HEK293 (cell line): Measurements from ENCODE around the gene IL22RA1.
A peak's percentile ranks its signal among the peaks of the same experiment; 100 is the strongest.

ENCODE experiments used
- CTCF ChIA-PET: fragments of 350-600 bp; formaldehyde crosslinking; extraction: SDS; loops from one replicate; lab custom pipeline; 2021; ENCODE audit warnings: antibody characterized with exemption; lab: Yijun Ruan, JAX
- POLR2A ChIA-PET: fragments of 300-600 bp; formaldehyde crosslinking; extraction: SDS; loops from one replicate; lab custom pipeline; 2020; ENCODE audit warnings: antibody characterized with exemption, inconsistent platforms; lab: Yijun Ruan, JAX
- H3K27ac ChIP-seq: fragments of 200-500 bp; sonication (Bioruptor generic); 2 replicates; pipeline ENCODE4 v1.5.1; 2014; ENCODE audit warnings: low read depth, low read length, control low read depth, inconsistent platforms; ENCODE audit errors: extremely low read depth
- H3K36me3 ChIP-seq, 2 experiments: fragments of 200-500 bp in 1 of 2; sonication (Bioruptor generic) in 1 of 2; 1 replicate in 1 of 2; 2 replicates in 1 of 2; pipeline ENCODE4 v1.5.1; 2014 to 2017; ENCODE audit warnings: inconsistent platforms in 2 of 2, low read length in 2 of 2; ENCODE audit not compliant: control insufficient read depth in 2 of 2, insufficient read depth in 1 of 2
- H3K4me1 ChIP-seq: fragments of 200-500 bp; sonication (Bioruptor generic); 2 replicates; pipeline ENCODE4 v1.5.1; 2014; ENCODE audit warnings: mild to moderate bottlenecking, low read length, inconsistent platforms; ENCODE audit not compliant: control insufficient read depth, insufficient read depth
- H3K4me3 ChIP-seq: 2 replicates; pipeline ENCODE4 v1.5.1; 2011; ENCODE audit warnings: low read depth, mild to moderate bottlenecking, control low read depth, low read length, moderate library complexity
- H3K9me3 ChIP-seq: fragments of 200-500 bp; sonication (Bioruptor generic); 2 replicates; pipeline ENCODE4 v1.5.1; 2014; ENCODE audit warnings: low read depth, low read length, inconsistent platforms; ENCODE audit not compliant: control insufficient read depth, insufficient read depth
- CTCF ChIP-seq: fragments of 450-650 bp; formaldehyde crosslinking; IDR thresholded peaks from 2 replicates; pipeline ENCODE4 v1.5.1; 2016; ENCODE audit warnings: missing biosample characterization, missing genetic modification characterization
- HOXC10 ChIP-seq: sonication (generic); formaldehyde crosslinking; IDR thresholded peaks from 2 replicates; pipeline ENCODE4 v1.8.1; 2023; ENCODE audit warnings: mild to moderate bottlenecking, missing genetic modification reagents
- HOXD13 ChIP-seq: sonication (generic); formaldehyde crosslinking; IDR thresholded peaks from 2 replicates; pipeline ENCODE4 v1.8.0; 2022; ENCODE audit warnings: missing genetic modification reagents, borderline replicate concordance
- PBX3 ChIP-seq: sonication (generic); formaldehyde crosslinking; IDR thresholded peaks from 2 replicates; pipeline ENCODE4 v1.8.1; 2022; ENCODE audit warnings: mild to moderate bottlenecking, moderate library complexity, missing genetic modification reagents
- SCRT2 ChIP-seq: fragments of 450-650 bp; formaldehyde crosslinking; IDR thresholded peaks from 2 replicates; pipeline ENCODE4 v1.5.1; 2016; ENCODE audit warnings: missing biosample characterization, missing genetic modification characterization
- WT1 ChIP-seq: fragments of 450-650 bp; formaldehyde crosslinking; IDR thresholded peaks from 2 replicates; pipeline ENCODE4 v1.5.1; 2016; ENCODE audit warnings: missing biosample characterization, missing genetic modification characterization
- YY1 ChIP-seq: fragments of 450-650 bp; formaldehyde crosslinking; IDR thresholded peaks from 2 replicates; pipeline ENCODE4 v1.5.1; 2018; ENCODE audit warnings: missing biosample characterization, missing genetic modification characterization
- ZBTB1 ChIP-seq: fragments of 450-650 bp; formaldehyde crosslinking; IDR thresholded peaks from 2 replicates; pipeline ENCODE4 v1.5.1; 2016; ENCODE audit warnings: missing biosample characterization, missing genetic modification characterization
- ZFP37 ChIP-seq: fragments of 450-650 bp; formaldehyde crosslinking; IDR thresholded peaks from 2 replicates; pipeline ENCODE4 v1.5.1; 2016; ENCODE audit warnings: missing biosample characterization, missing genetic modification characterization
- ZNF121 ChIP-seq: fragments of 450-650 bp; formaldehyde crosslinking; IDR thresholded peaks from 2 replicates; pipeline ENCODE4 v1.5.1; 2016; ENCODE audit warnings: missing biosample characterization, missing genetic modification characterization
- ZNF274 ChIP-seq, 2 experiments: fragments of 200-500 bp in 1 of 2; fragments of 450-650 bp in 1 of 2; sonication (Bioruptor generic) in 1 of 2; formaldehyde crosslinking in 1 of 2; IDR thresholded peaks; 2 replicates each; pipeline versions ENCODE4 v1.5.1 to v1.6.1; 2014 to 2016; ENCODE audit warnings: borderline replicate concordance in 1 of 2, inconsistent platforms in 1 of 2, low read length in 1 of 2, missing biosample characterization in 1 of 2, missing genetic modification characterization in 1 of 2
- ZNF350 ChIP-seq: fragments of 450-650 bp; formaldehyde crosslinking; IDR thresholded peaks from 2 replicates; pipeline ENCODE4 v1.5.0; 2017; ENCODE audit warnings: missing biosample characterization, mild to moderate bottlenecking, missing genetic modification characterization
- ZNF354C ChIP-seq: fragments of 450-650 bp; formaldehyde crosslinking; IDR thresholded peaks from 2 replicates; pipeline ENCODE4 v1.5.1; 2016; ENCODE audit warnings: missing biosample characterization, missing genetic modification characterization, low read depth, borderline replicate concordance
- ZNF449 ChIP-seq: fragments of 450-650 bp; formaldehyde crosslinking; IDR thresholded peaks from 2 replicates; pipeline ENCODE4 v1.5.1; 2017; ENCODE audit warnings: missing biosample characterization, mild to moderate bottlenecking, missing genetic modification characterization, moderate library complexity
- ZNF473 ChIP-seq: fragments of 450-650 bp; formaldehyde crosslinking; IDR thresholded peaks from 2 replicates; pipeline ENCODE4 v1.5.1; 2017; ENCODE audit warnings: missing biosample characterization, missing genetic modification characterization
- ZNF510 ChIP-seq: fragments of 450-650 bp; formaldehyde crosslinking; IDR thresholded peaks from 2 replicates; pipeline ENCODE4 v1.5.1; 2018; ENCODE audit warnings: mild to moderate bottlenecking, missing genetic modification characterization, missing biosample characterization; ENCODE audit not compliant: insufficient replicate concordance
- ZNF549 ChIP-seq: fragments of 450-650 bp; IDR thresholded peaks from 2 replicates; pipeline ENCODE4 v1.5.1; 2018; ENCODE audit warnings: missing biosample characterization, missing genetic modification characterization, mild to moderate bottlenecking, inconsistent platforms, moderate library complexity
- ZNF600 ChIP-seq: fragments of 450-650 bp; formaldehyde crosslinking; IDR thresholded peaks from 2 replicates; pipeline ENCODE4 v1.5.1; 2016; ENCODE audit warnings: missing biosample characterization, missing genetic modification characterization
- ZNF623 ChIP-seq: fragments of 450-650 bp; formaldehyde crosslinking; IDR thresholded peaks from 2 replicates; pipeline ENCODE4 v1.5.1; 2016; ENCODE audit warnings: missing biosample characterization, missing genetic modification characterization
- ZNF660 ChIP-seq: fragments of 450-650 bp; IDR thresholded peaks from 2 replicates; pipeline ENCODE4 v1.5.1; 2018; ENCODE audit warnings: missing biosample characterization, mild to moderate bottlenecking, missing genetic modification characterization
- ZNF701 ChIP-seq: fragments of 450-650 bp; formaldehyde crosslinking; IDR thresholded peaks from 2 replicates; pipeline ENCODE4 v1.5.1; 2016; ENCODE audit warnings: missing biosample characterization, missing genetic modification characterization
- ZNF830 ChIP-seq: fragments of 450-650 bp; IDR thresholded peaks from 2 replicates; pipeline ENCODE4 v1.5.0; 2018; ENCODE audit warnings: missing biosample characterization, missing genetic modification characterization, low read depth, mild to moderate bottlenecking, moderate library complexity

Gene IL22RA1

GRCh38 chr1:24075590-24075854, 67.4 kb downstream of the IL22RA1 start:
- H3K36me3 ChIP-seq: no peaks in the 10 kb centered on the region
- H3K4me1 ChIP-seq: no peaks in the 10 kb centered on the region
- H3K4me3 ChIP-seq: no peak overlapping the region
- ChIA-PET POLR2A (no interaction called here), CTCF (interaction anchor here (0.7 kb wide), 1 partner anchor 296 kb away, joined by 4 read pairs; no protein-coding TSS in a partner anchor)
- no peak for TF ChIP-seq HOXD13 (CRISPR knock-in tag)
- no peak for TF ChIP-seq ZFP37 (tag by site-specific recombination)
- 0 out of 2 replicates have a peak, but pooled peaks have one; percentile 36 for TF ChIP-seq ZNF600
- H3K9me3 ChIP-seq: no peaks in the 10 kb centered on the region
- no peak overlapping the region for H3K27ac ChIP-seq

- no peaks in the 10 kb centered on the region for H3K9me3 ChIP-seq
- no peaks in the 10 kb centered on the region for H3K4me1 ChIP-seq
- H3K27ac ChIP-seq: no peak overlapping the region
- POLR2A ChIA-PET: no interaction called here
- no peaks in the 10 kb centered on the region for H3K36me3 ChIP-seq
- CTCF ChIA-PET: interaction anchor here (0.7 to 1.3 kb wide), 5 partner anchors 75 to 297 kb away, joined by 3 to 7 read pairs (median 4); no protein-coding TSS in a partner anchor
- H3K4me3 ChIP-seq: no peak overlapping the region
- no peak for TF ChIP-seq PBX3 (CRISPR knock-in tag)
- no peak for TF ChIP-seq ZNF549 (tag by site-specific recombination)
- TF ChIP-seq ZBTB1 (tag by site-specific recombination): no peak
- TF ChIP-seq YY1: no peak
- TF ChIP-seq HOXC10: no peak
- TF ChIP-seq ZNF830 (tag by site-specific recombination): no peak
- no peak for TF ChIP-seq WT1 (tag by site-specific recombination)
- no peak for TF ChIP-seq ZNF350 (tag by site-specific recombination)
- 0 out of 2 replicates have a peak, but pooled peaks have one; percentile 14 for TF ChIP-seq CTCF
- TF ChIP-seq ZNF701 (tag by site-specific recombination): no peak
- TF ChIP-seq ZNF623 (tag by site-specific recombination): no peak
- TF ChIP-seq ZNF473 (tag by site-specific recombination): no peak
- TF ChIP-seq ZNF121 (tag by site-specific recombination): peak; percentile 97
- TF ChIP-seq ZNF660 (tag by site-specific recombination): no peak
- peak; percentile 90 for TF ChIP-seq SCRT2 (tag by site-specific recombination)
- TF ChIP-seq ZNF510 (tag by site-specific recombination): no peak
- TF ChIP-seq ZNF354C (tag by site-specific recombination): no peak
- TF ChIP-seq ZNF449 (tag by site-specific recombination): no peak
- no peak for TF ChIP-seq ZNF274 (IDR thresholded peaks at IDR 0.05; ENCODE audit: low read length)
- no peak for TF ChIP-seq ZNF274 (tag by site-specific recombination; IDR thresholded peaks at IDR 0.05; ENCODE audit: borderline replicate concordance)
Observed at GRCh38 chr1:24074817-24075589, 67.9 kb downstream of the IL22RA1 start.
